Right atrium auricular region (tissue), 2 donors: ENCODE data around the gene M6PR. TPM values are rescaled to one million over a fixed set of nuclear protein-coding genes. Genes with fewer than 3 reads are reported as not detected.

Experiments
- DNase-seq: peaks from one replicate; pipeline ENCODE4 v3.0.0-alpha.2; 2019; ENCODE audit warnings: low spot score
- H3K27ac ChIP-seq, 2 donors: fragments of 200-600 bp; sonication (generic); 1 replicate in 1 of 2; 2 replicates in 1 of 2; pipeline ENCODE4 v1.5.1; 2016 to 2019
- H3K27me3 ChIP-seq, 2 donors: fragments of 200-600 bp; sonication (generic); one replicate each; pipeline versions ENCODE4 v1.5.1 to v1.6.0; 2017 to 2019
- H3K36me3 ChIP-seq: fragments of 200-600 bp; sonication (generic); one replicate; pipeline ENCODE4 v1.5.1; 2016
- H3K4me1 ChIP-seq, 2 donors: fragments of 200-600 bp; sonication (generic); one replicate each; pipeline versions ENCODE4 v1.5.1 to v1.6.0; 2017 to 2019
- H3K4me3 ChIP-seq, 2 donors: fragments of 200-600 bp; sonication (generic); 1 replicate in 1 of 2; 2 replicates in 1 of 2; pipeline ENCODE4 v1.5.1; 2017 to 2019; ENCODE audit warnings: mild to moderate bottlenecking in 1 of 2, moderate library complexity in 1 of 2
- H3K9me3 ChIP-seq, 2 donors: fragments of 200-600 bp; sonication (generic); one replicate each; pipeline ENCODE4 v1.5.1; 2019
- CTCF ChIP-seq, 2 donors: fragments of 200-600 bp; sonication (generic); IDR thresholded peaks; one replicate each; pipeline ENCODE4 v1.5.1; 2019; ENCODE audit warnings: antibody characterized with exemption in 2 of 2
- total RNA-seq, 2 donors: library from RNA; depleted of rRNA; stranded (reverse); fragments of >200 nt; gene quantifications; one replicate each; pipeline ENCODE4 v1.1.0, GENCODE V29; 2016

Gene M6PR
- total RNA-seq, 2 donors from 2014 or later, result 101 to 112 TPM

GRCh38 chr12:8899830-8900229 lies 49.6 kb downstream of the M6PR start:
- H3K36me3 ChIP-seq, result no peaks in the 10 kb centered on the region
- DNase-seq, result no peak
- H3K27ac ChIP-seq, result no peak overlapping the region
- no peaks in the 10 kb centered on the region for H3K4me1 ChIP-seq
- H3K27me3 ChIP-seq, result no peaks in the 10 kb centered on the region
- no peak overlapping the region for H3K4me3 ChIP-seq
- no peak for TF ChIP-seq CTCF (IDR thresholded peaks at IDR 0.05)
- no peaks in the 10 kb centered on the region for H3K9me3 ChIP-seq

- DNase-seq, result no peak
- no peak overlapping the region for H3K4me3 ChIP-seq
- no peak for TF ChIP-seq CTCF (IDR thresholded peaks at IDR 0.05)
These were observed 52.4 kb downstream of the M6PR start for GRCh38 chr12:8897081-8897480.

GRCh38 chr12:8894986-8895385 lies 54.5 kb downstream of the M6PR start:
- no peak overlapping the region for H3K4me3 ChIP-seq
- no peaks in the 10 kb centered on the region for H3K9me3 ChIP-seq
- DNase-seq, result no peak
- TF ChIP-seq CTCF (IDR thresholded peaks at IDR 0.05), result no peak
- H3K27ac ChIP-seq, result no peak overlapping the region
- H3K36me3 ChIP-seq, result no peaks in the 10 kb centered on the region
- H3K4me1 ChIP-seq, result no peaks in the 10 kb centered on the region
- H3K27me3 ChIP-seq, result no peaks in the 10 kb centered on the region

More at GRCh38 chr12:8897081-8897480, 52.4 kb downstream of the M6PR start:
- Histone ChIP-seq H3K27me3 (no peaks in the 10 kb centered on the region), H3K36me3 (no peaks in the 10 kb centered on the region), H3K27ac (no peak overlapping the region), H3K9me3 (no peaks in the 10 kb centered on the region), H3K4me1 (no peaks in the 10 kb centered on the region)

- no peak for DNase-seq
- no peak overlapping the region for H3K27ac ChIP-seq
- no peaks in the 10 kb centered on the region for H3K9me3 ChIP-seq
- no peak overlapping the region for H3K4me3 ChIP-seq
- no peaks in the 10 kb centered on the region for H3K36me3 ChIP-seq
- H3K4me1 ChIP-seq, result no peaks in the 10 kb centered on the region
- H3K27me3 ChIP-seq, result no peaks in the 10 kb centered on the region
- no peak for TF ChIP-seq CTCF (IDR thresholded peaks at IDR 0.05)
These were observed 55.1 kb downstream of the M6PR start for GRCh38 chr12:8894378-8894777.

GRCh38 chr12:8891976-8892375 lies 57.5 kb downstream of the M6PR start:
- no peak for DNase-seq
- Histone ChIP-seq H3K4me3 (no peak overlapping the region), H3K36me3 (no peaks in the 10 kb centered on the region), H3K27me3 (no peaks in the 10 kb centered on the region), H3K27ac (no peak overlapping the region), H3K9me3 (no peaks in the 10 kb centered on the region), H3K4me1 (no peaks in the 10 kb centered on the region)
- no peak for TF ChIP-seq CTCF (IDR thresholded peaks at IDR 0.05)

Other genes starting within 250 kb of the M6PR start
- under 1 TPM in 1 of 2 donors, not detected in 1; 0.15 TPM for gene A2ML1, start 127.0 kb downstream of the M6PR start, total RNA-seq
- gene PHC1, start 35.1 kb downstream of the M6PR start, total RNA-seq, result 10 to 100 TPM; 22.7 to 58.4 TPM
- gene KLRG1, start 39.9 kb upstream of the M6PR start, total RNA-seq, result 1 to 10 TPM; 1.7 to 3.3 TPM
- gene A2M, start 166.3 kb upstream of the M6PR start, total RNA-seq, result 100 to 1,000 TPM; 340 to 683 TPM